IPS DF 6.9 (cell line): ENCODE measurements around the gene SLC4A7.
"Not testable (repeated sequence)": the region's sequence is repeated elsewhere in the genome, so short reads cannot be mapped to it uniquely, and the experiment has no call there.

Experiments
- DNase-seq: peaks from one replicate; pipeline ENCODE4 v3.0.0-alpha.2; 2013; ENCODE audit warnings: low read depth, low spot score
- H3K27ac ChIP-seq: one replicate; pipeline ENCODE4 v1.5.1; 2013; ENCODE audit warnings: low read length, control low read depth
- H3K27me3 ChIP-seq: 2 replicates; pipeline ENCODE4 v1.6.1; 2013; ENCODE audit warnings: mild to moderate bottlenecking, low read length; ENCODE audit not compliant: control insufficient read depth, insufficient read depth
- H3K36me3 ChIP-seq: 2 replicates; pipeline ENCODE4 v1.6.1; 2013; ENCODE audit warnings: low read length; ENCODE audit not compliant: control insufficient read depth, insufficient read depth
- H3K4me1 ChIP-seq: 2 replicates; pipeline ENCODE4 v1.6.1; 2013; ENCODE audit warnings: low read length; ENCODE audit not compliant: control insufficient read depth, insufficient read depth
- H3K4me3 ChIP-seq: 2 replicates; pipeline ENCODE4 v1.5.1; 2013; ENCODE audit warnings: mild to moderate bottlenecking, low read length
- H3K9me3 ChIP-seq: 2 replicates; pipeline ENCODE4 v1.6.1; 2013; ENCODE audit warnings: low read length, inconsistent platforms; ENCODE audit not compliant: control insufficient read depth, insufficient read depth
- WGBS: extraction: QIAGEN DNeasy Blood & Tissue Kit; methylation state at CpG from one replicate; pipeline ENCODE4 v1.1.7; 2013; ENCODE audit warnings: mixed read lengths, missing lambda C conversion rate; ENCODE audit not compliant: insufficient read length, insufficient coverage; 5-methylcytosine and 5-hydroxymethylcytosine counted together

Gene SLC4A7

DNA sequence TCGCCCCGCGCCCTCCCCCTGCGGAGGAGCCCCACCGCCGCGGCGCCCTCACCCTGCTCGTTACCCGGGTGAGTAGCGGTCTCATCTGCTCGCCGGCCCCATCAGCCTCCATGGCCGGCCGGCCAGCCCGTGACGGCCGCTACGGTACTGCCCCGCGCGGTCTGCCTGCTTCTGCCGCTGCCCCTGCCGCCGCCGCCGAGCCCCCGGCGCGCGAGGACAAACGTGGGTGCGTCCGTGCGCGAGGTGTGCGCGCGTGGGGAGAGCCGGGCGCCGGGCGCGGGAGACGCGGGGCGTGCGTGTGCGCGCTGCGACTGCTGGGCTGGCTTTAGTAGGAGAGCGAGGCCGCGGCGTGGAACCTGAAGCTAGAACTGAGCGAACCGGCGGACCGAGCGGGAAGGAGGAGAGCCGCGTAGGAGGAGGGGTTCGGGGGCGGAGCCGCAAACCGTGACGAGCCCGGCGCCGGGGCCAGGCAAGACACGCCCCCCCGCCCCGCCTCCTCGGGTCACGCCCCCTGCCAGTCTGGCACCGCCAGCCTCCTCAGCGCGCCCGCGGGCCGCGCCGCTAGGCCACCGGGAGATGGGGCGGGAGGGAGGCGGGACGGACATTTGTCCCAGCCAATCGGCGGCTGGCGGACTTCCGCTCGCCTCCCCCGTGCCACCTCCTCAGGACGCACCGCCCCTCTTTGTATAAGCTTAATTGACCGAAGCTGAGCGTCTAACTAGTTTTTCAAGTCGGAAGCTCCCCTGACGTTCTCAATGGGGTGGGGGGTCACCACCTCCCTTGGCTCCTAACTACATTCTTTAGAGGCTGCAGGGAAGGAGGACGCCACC lies at the start of gene SLC4A7:
TSS of gene SLC4A7 (minus strand) at position 370 of the 830 bp plus-strand sequence. CDS start at position 112, 258 bp downstream.
- no peak within 1 kb of the TSS for H3K27ac ChIP-seq
- H3K36me3 ChIP-seq: no peaks in the 10 kb centered on the region
- peak within 1 kb of the TSS; percentile 92 for H3K4me3 ChIP-seq
- no peaks in the 10 kb centered on the region for H3K27me3 ChIP-seq
- peak; percentile 82 for DNase-seq
- H3K4me1 ChIP-seq: 0 out of 2 replicates have a peak, but pooled peaks cover 1% of the 10 kb centered on the region
- no CpG with 5 or more reads among the region's 100 CpGs for WGBS
- no peaks in the 10 kb centered on the region for H3K9me3 ChIP-seq

DNA sequence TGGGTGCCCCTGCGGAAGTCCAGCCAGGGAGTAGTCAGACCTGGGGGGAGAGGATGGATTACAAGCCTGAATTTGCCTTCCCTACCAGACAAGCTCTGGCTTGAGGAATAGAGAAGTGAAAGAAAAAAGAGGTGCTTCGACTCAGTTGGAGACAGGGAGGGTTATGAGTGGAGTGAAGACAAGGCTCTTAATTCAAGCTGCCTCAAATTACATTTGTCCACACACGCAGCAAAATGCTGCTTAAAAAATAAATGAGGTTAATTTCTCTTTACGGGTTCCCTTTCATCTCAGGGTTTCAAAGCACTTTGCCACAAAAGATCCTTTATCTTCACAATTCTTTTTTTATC lies 49.0 kb upstream of the SLC4A7 start:
- H3K4me3 ChIP-seq: no peak overlapping the region
- no peaks in the 10 kb centered on the region for H3K9me3 ChIP-seq
- H3K36me3 ChIP-seq: no peaks in the 10 kb centered on the region
- no peak for DNase-seq
- peaks cover 8% of the 10 kb centered on the region for H3K4me1 ChIP-seq
- H3K27ac ChIP-seq: peak overlapping the region; percentile 93
- H3K27me3 ChIP-seq: no peaks in the 10 kb centered on the region
- WGBS: no CpG with 5 or more reads among the region's 4 CpGs

DNA sequence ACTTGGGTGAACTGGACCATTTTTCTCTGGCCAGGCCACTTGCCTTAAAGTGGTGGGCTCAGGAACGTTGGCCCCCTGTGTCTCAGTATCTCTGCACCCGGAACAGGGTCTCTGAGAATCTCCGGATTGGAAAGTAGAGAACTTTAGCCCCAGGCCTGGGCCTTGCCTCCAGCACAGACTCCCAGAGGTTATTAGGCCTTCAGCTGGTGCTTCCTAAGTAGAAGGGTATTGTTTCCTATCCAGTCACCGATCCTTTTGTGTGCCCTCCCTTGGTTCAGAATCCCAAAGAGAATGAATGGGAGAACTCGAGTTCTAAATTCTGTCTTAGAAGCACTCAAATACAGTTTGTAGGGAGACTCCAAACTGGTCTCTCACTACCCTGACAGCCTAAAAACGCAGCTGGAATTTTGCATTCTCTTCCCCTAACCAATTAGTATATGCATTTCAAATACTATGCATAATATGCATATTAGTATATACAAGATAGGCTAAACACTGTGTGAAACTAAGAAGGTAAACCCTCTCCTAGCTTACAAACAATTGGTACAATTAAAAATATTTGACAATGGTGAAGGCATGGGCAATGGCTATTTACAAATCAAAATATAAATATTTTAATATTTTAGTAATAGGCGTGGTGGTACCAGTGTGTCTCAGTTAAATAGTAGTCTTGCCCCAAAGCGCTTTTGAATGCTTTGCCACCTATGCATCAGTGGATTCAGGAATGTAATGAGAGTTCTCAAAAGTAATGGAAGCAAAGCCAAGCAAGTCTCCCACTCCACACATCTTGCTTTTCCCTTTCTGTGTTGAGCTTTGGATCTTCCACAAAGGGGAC lies 48.5 kb upstream of the SLC4A7 start:
- peak overlapping the region; percentile 93 for H3K27ac ChIP-seq
- no peaks in the 10 kb centered on the region for H3K27me3 ChIP-seq
- no peaks in the 10 kb centered on the region for H3K36me3 ChIP-seq
- WGBS: no CpG with 5 or more reads among the region's 8 CpGs
- no peak overlapping the region for H3K4me3 ChIP-seq
- H3K4me1 ChIP-seq: peaks cover 8% of the 10 kb centered on the region
- H3K9me3 ChIP-seq: no peaks in the 10 kb centered on the region
- no peak for DNase-seq

DNA sequence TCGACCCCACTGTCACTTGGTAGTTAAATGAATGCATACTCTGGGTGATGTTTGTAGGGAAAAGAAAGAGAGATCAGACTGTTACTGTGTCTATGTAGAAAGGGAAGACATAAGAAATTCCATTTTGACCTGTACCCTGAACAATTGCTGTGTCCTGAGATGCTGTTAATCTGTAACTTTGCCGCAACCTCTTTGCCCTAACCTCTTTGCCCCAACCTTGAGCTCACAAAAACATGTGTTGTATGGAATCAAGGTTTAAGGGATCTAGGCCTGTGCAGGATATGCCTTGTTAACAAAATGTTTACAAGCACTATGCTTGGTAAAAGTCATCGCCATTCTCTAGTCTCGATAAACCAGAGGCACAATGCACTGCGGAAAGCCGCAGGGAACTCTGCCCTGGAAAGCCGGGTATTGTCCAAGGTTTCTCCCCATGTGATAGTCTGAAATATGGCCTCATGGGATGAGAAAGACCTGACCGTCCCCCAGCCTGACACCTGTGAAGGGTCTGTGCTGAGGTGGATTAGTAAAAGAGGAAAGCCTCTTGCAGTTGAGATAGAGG lies 47.1 kb upstream of the SLC4A7 start:
- H3K36me3 ChIP-seq, H3K4me1 ChIP-seq, H3K4me3 ChIP-seq, DNase-seq, H3K27ac ChIP-seq, H3K9me3 ChIP-seq, H3K27me3 ChIP-seq: not testable (repeated sequence)
- WGBS: no CpG with 5 or more reads among the region's 8 CpGs

DNA sequence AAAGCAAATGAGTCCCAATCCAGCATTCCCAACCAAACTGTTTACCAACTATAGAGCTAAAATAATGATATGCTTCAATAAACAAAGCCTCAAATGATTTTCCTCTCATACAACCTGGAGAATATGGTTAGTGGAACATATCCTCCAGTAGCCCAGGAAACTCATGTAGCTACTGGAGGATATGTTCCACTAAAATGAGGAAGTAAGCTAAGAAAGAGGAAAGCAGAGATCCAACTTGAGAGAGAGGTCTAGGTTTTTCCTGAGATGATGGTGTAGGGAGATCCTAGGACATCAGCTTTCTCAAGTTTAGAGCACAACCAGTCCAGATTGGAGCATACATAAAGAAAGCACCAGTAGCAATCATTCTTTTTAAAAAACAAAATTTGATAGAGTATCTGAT lies 44.6 kb upstream of the SLC4A7 start:
- Histone ChIP-seq H3K27me3 (no peaks in the 10 kb centered on the region), H3K27ac (no peak overlapping the region), H3K4me1 (peaks cover 6% of the 10 kb centered on the region), H3K36me3 (no peaks in the 10 kb centered on the region), H3K4me3 (no peak overlapping the region), H3K9me3 (no peaks in the 10 kb centered on the region)
- no peak for DNase-seq

DNA sequence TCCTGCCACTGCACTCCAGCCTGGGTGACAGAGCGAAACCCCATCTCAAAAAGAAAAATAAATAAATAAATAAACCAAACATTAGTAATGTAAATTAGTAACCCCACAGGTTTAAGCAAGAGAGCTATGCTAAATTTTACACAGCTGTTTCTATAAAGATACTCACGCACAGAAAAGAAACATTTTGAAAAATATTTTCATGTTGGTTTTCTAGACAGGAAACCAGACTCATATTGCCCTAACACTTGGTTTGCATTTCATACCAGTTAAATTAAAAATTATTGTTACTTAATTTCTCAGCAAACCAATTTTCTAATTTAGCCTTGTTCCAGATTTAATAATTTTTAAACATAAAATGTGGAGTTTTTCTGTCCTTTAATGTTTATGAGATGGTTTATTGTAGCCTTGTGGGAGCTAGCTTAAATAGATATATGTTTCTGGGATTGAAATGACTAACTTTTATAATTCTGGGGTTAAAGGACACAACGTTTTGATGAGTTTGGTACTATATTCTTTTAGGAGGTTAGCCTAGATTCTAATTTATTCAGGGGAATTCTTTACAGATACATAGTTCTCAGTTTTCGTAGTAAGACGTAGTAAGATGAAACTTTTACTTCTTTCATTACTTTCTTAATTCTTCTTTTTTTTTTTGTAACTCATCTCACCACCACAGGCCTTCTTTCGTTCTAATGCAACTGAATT lies 42.6 kb upstream of the SLC4A7 start:
- Histone ChIP-seq H3K27me3 (no peaks in the 10 kb centered on the region), H3K4me3 (no peak overlapping the region), H3K9me3 (no peaks in the 10 kb centered on the region), H3K27ac (no peak overlapping the region), H3K36me3 (no peaks in the 10 kb centered on the region), H3K4me1 (no peaks in the 10 kb centered on the region)
- 100% methylated on average over 1 of the region's 6 CpGs for WGBS
- no peak for DNase-seq

DNA sequence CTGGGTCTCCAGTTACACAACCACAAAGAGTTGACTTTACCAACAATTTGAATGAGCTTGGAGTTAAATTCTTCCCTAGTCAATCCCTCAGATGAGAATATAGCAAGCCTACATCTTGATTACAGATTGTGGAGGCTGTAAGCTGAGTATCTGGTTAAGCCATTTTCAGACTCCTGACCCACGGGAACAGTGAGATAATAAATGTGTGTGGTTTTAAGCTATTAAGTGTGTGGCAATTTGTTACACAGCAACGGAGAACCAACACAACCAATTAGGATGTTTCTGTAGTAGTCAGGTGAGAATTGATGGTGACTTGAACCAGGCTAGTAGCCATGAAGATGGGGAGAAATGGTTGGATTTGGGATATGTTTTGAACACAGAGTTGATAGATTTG lies 37.7 kb upstream of the SLC4A7 start:
- WGBS: no CpG with 5 or more reads among the region's 2 CpGs
- Histone ChIP-seq H3K27ac (no peak overlapping the region), H3K36me3 (no peaks in the 10 kb centered on the region), H3K9me3 (no peaks in the 10 kb centered on the region), H3K4me3 (no peak overlapping the region), H3K27me3 (no peaks in the 10 kb centered on the region), H3K4me1 (no peaks in the 10 kb centered on the region)
- no peak for DNase-seq

DNA sequence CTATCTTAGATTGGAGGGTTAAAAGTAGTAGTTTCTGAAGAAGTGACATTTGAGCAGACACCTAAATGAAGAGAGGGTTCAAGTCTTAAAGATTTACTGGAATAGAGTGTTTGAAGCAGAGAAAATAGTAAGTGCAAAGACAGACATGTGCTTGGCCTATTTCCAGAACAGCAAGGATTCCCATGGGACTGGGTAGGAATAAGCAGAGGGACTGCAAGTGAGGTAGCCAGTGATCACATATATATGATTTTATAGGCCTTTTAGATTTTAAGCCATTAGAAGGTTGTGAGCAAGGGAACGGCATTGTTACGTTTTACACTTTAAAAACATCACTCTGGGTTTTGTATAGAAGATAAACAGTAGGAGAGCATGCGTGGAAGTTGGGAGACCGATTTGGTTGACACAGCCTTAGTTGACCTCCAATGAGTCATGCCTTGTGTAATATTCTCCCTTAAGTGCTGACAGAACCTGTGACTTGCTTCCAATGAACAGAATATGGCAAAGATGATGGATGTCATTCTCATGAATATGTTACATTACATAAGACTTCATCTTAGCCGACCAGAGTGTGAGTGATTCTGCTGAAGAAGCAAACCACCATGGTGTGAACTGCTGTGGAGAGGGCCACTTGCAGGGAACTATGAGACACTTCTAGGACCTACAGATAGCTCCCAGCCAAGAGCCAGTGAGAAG lies 37.1 kb upstream of the SLC4A7 start:
- Histone ChIP-seq H3K27me3 (no peaks in the 10 kb centered on the region), H3K4me1 (no peaks in the 10 kb centered on the region), H3K27ac (no peak overlapping the region), H3K36me3 (no peaks in the 10 kb centered on the region), H3K4me3 (no peak overlapping the region), H3K9me3 (no peaks in the 10 kb centered on the region)
- WGBS: no CpG with 5 or more reads among the region's 5 CpGs
- DNase-seq: no peak

DNA sequence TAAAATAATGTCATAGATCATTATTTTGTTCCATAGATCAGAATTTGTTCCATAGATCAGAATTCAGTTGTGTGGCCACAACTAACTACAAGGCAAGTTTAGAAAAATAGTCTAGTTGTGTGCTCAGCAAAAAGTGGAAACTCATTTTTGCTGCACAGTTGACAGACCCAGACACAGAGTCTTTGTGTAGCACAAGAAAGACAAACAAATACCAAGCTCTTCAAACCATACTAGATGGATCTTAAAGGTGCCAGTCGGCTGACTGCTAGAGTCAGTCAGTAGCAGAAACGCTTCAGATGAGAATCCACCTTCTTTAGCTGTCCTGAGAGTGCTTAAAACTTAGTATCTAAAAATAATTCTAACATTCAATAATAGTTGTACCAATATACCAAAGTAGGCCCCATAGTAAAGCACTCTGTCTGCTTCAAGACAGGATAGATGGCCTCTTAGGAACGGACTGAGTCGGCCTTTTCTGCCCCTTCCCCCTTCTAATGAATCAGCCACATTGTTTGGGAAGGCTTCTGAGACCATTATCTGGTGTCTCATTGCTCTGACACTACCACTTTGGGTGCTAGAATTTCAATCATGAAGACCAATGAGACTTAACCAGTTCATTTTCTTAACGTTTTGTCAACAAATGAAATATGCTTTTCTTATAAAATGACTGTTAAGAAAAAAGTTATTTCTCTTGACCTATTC lies 27.7 kb upstream of the SLC4A7 start:
- no CpG with 5 or more reads among the region's 5 CpGs for WGBS
- H3K36me3 ChIP-seq: no peaks in the 10 kb centered on the region
- H3K4me1 ChIP-seq: no peaks in the 10 kb centered on the region
- H3K9me3 ChIP-seq: no peaks in the 10 kb centered on the region
- H3K4me3 ChIP-seq: no peak overlapping the region
- no peak for DNase-seq
- H3K27me3 ChIP-seq: no peaks in the 10 kb centered on the region
- H3K27ac ChIP-seq: no peak overlapping the region
